DMS153 treated with DMSO at 0.1 percent for 48 hours (cell line): ENCODE results near the gene ART1.
"Not testable (repeated sequence)": the region's sequence is repeated elsewhere in the genome, so short reads cannot be mapped to it uniquely, and the experiment has no call there.

Experiments
- DNase-seq: peaks from one replicate; lab custom pipeline; 2025; ENCODE audit not compliant: unreplicated experiment; lab: John Stamatoyannopoulos, UW

ART1 gene

GRCh38 chr11:3631331-3631730 is 13.6 kb upstream of the ART1 start:
- DNase-seq = no peak

- DNase-seq = no peak
These were observed 12.8 kb upstream of the ART1 start for GRCh38 chr11:3632070-3632660.

- DNase-seq = no peak
These were observed 9.1 kb upstream of the ART1 start for GRCh38 chr11:3635641-3636375.

GRCh38 chr11:3637201-3637600 is 7.7 kb upstream of the ART1 start:
- DNase-seq = no peak

- DNase-seq = no peak
These were observed 6.4 kb upstream of the ART1 start for GRCh38 chr11:3638513-3638912.

GRCh38 chr11:3639841-3640240 is 5.1 kb upstream of the ART1 start:
- no peak for DNase-seq

GRCh38 chr11:3641191-3641590 is 3.7 kb upstream of the ART1 start:
- DNase-seq = no peak

- DNase-seq = no peak
These were observed 3.2 kb upstream of the ART1 start, which contains the start of gene ART5 for GRCh38 chr11:3641701-3642070. Gene ART5, minus strand, starts transcription at chr11:3641992. Its CDS starts 130 bp downstream, at chr11:3641862.

- peak; percentile 68 for DNase-seq
These were observed 2.6 kb upstream of the ART1 start for GRCh38 chr11:3642071-3642951.

- DNase-seq = not testable (repeated sequence)
These were observed 1.8 kb upstream of the ART1 start for GRCh38 chr11:3643102-3643546.

GRCh38 chr11:3645552-3645951 is 624 bp downstream of the ART1 start:
- no peak for DNase-seq

- not testable (repeated sequence) for DNase-seq
These were observed 3.9 kb downstream of the ART1 start for GRCh38 chr11:3648843-3649242.

- DNase-seq = not testable (repeated sequence)
These were observed 4.4 kb downstream of the ART1 start for GRCh38 chr11:3649374-3649773.

- DNase-seq = not testable (repeated sequence)
These were observed 7.6 kb downstream of the ART1 start for GRCh38 chr11:3652514-3652913.

GRCh38 chr11:3655547-3655946 is 10.6 kb downstream of the ART1 start:
- DNase-seq = no peak

GRCh38 chr11:3657331-3657730 is 12.4 kb downstream of the ART1 start:
- not testable (repeated sequence) for DNase-seq

- DNase-seq = no peak
These were observed 13.3 kb downstream of the ART1 start for GRCh38 chr11:3658252-3658651.

- DNase-seq = no peak
These were observed 14.9 kb downstream of the ART1 start for GRCh38 chr11:3659595-3660515.

- DNase-seq = no peak
These were observed 16.0 kb downstream of the ART1 start for GRCh38 chr11:3660960-3661359.

GRCh38 chr11:3662856-3663255 is 17.9 kb downstream of the ART1 start:
- DNase-seq = no peak
